ENCODE measurements around the gene BRCC3.
A peak's percentile ranks its signal among the peaks of the same experiment; 100 is the strongest.

- TF ChIP-seq SP1 (IDR thresholded peaks at IDR 0.05; ENCODE audit: low read depth, low read length) (no peak), PKNOX1 (IDR thresholded peaks at IDR 0.05) (no peak), CTCF (IDR thresholded peaks at IDR 0.05 in 2 of 3, conservative IDR thresholded peaks at IDR 0.05 in 1 of 3; ENCODE audit: control insufficient read depth in 2 of 3, extremely low read depth in 1 of 3, insufficient read depth in 1 of 3, low read depth in 3 of 3, low read length in 3 of 3) (no peak), ATF2 (IDR thresholded peaks at IDR 0.05; ENCODE audit: low read length) (no peak), RFX5 (IDR thresholded peaks at IDR 0.05; ENCODE audit: low read depth, low read length) (no peak), SPI1 (IDR thresholded peaks at IDR 0.05; ENCODE audit: borderline replicate concordance, insufficient read depth, low read depth, low read length) (no peak), NR2F1 (conservative IDR thresholded peaks at IDR 0.05) (peak; percentile 36; the same call in 1 of the 2 replicates)
These were observed 3.1 kb upstream of the BRCC3 start for GRCh38 chrX:155068165-155068564.
